Parathyroid adenoma (tissue), 2 donors: ENCODE measurements around the gene RAPGEF6.

Experiments used
- H2AFZ ChIP-seq: fragments of 300-600 bp; sonication (generic); one replicate; pipeline ENCODE4 v1.7.0; 2017; ENCODE audit warnings: antibody characterized with exemption, mild to moderate bottlenecking
- H3K27ac ChIP-seq: fragments of 300-600 bp; sonication (generic); one replicate; pipeline ENCODE4 v1.7.0; 2017
- H3K27me3 ChIP-seq: fragments of 300-600 bp; sonication (generic); one replicate; pipeline ENCODE4 v1.7.0; 2017; ENCODE audit warnings: low read length; ENCODE audit not compliant: control insufficient read depth, insufficient read depth
- H3K36me3 ChIP-seq: fragments of 300-600 bp; sonication (generic); one replicate; pipeline ENCODE4 v1.7.0; 2017; ENCODE audit warnings: low read length; ENCODE audit not compliant: control insufficient read depth, insufficient read depth
- H3K4me1 ChIP-seq: fragments of 300-600 bp; sonication (generic); one replicate; pipeline ENCODE4 v1.7.0; 2017; ENCODE audit warnings: control low read depth
- H3K4me2 ChIP-seq: fragments of 300-600 bp; sonication (generic); one replicate; pipeline ENCODE4 v1.7.0; 2017; ENCODE audit warnings: low read length
- H3K4me3 ChIP-seq: fragments of 300-600 bp; sonication (generic); one replicate; pipeline ENCODE4 v1.7.0; 2017; ENCODE audit warnings: low read depth, low read length
- H3K79me2 ChIP-seq: fragments of 300-600 bp; sonication (generic); one replicate; pipeline ENCODE4 v1.7.0; 2017; ENCODE audit warnings: control low read depth
- H3K9ac ChIP-seq: fragments of 300-600 bp; sonication (generic); one replicate; pipeline ENCODE4 v1.7.0; 2017; ENCODE audit warnings: mild to moderate bottlenecking
- H3K9me3 ChIP-seq: fragments of 300-600 bp; sonication (generic); one replicate; pipeline ENCODE4 v1.7.0; 2017; ENCODE audit warnings: low read length; ENCODE audit not compliant: control insufficient read depth
- CTCF ChIP-seq: fragments of 300-600 bp; sonication (generic); IDR thresholded peaks from one replicate; pipeline ENCODE4 v1.7.0; 2017; ENCODE audit warnings: antibody characterized with exemption, mild to moderate bottlenecking
- donor health status: primary hyperparathyroidism.

The RAPGEF6 gene

GRCh38 chr5:131671409-131671808, 36.4 kb upstream of the RAPGEF6 start:
- Histone ChIP-seq H2AFZ (no peak overlapping the region), H3K4me1 (peaks cover 15% of the 10 kb centered on the region), H3K9ac (no peak overlapping the region), H3K27ac (peak overlapping the region; percentile 61), H3K4me3 (no peak overlapping the region), H3K36me3 (no peaks in the 10 kb centered on the region), H3K4me2 (no peak overlapping the region), H3K79me2 (no peaks in the 10 kb centered on the region), H3K9me3 (no peaks in the 10 kb centered on the region), H3K27me3 (no peaks in the 10 kb centered on the region)
- TF ChIP-seq CTCF, result no peak

- no peak overlapping the region for H3K27ac ChIP-seq
- no peak overlapping the region for H3K9ac ChIP-seq
- TF ChIP-seq CTCF, result no peak
- no peaks in the 10 kb centered on the region for H3K36me3 ChIP-seq
- H3K4me3 ChIP-seq, result no peak overlapping the region
- H3K4me2 ChIP-seq, result no peak overlapping the region
- no peaks in the 10 kb centered on the region for H3K79me2 ChIP-seq
- no peak overlapping the region for H2AFZ ChIP-seq
- H3K27me3 ChIP-seq, result no peaks in the 10 kb centered on the region
- no peaks in the 10 kb centered on the region for H3K9me3 ChIP-seq
- H3K4me1 ChIP-seq, result no peaks in the 10 kb centered on the region
Measured at GRCh38 chr5:131664929-131665328, 29.9 kb upstream of the RAPGEF6 start.

GRCh38 chr5:131661933-131662332, 26.9 kb upstream of the RAPGEF6 start:
- H3K9ac ChIP-seq, result no peak overlapping the region
- H3K4me1 ChIP-seq, result no peaks in the 10 kb centered on the region
- TF ChIP-seq CTCF, result no peak
- H3K36me3 ChIP-seq, result no peaks in the 10 kb centered on the region
- H2AFZ ChIP-seq, result no peak overlapping the region
- H3K4me2 ChIP-seq, result no peak overlapping the region
- no peaks in the 10 kb centered on the region for H3K79me2 ChIP-seq
- H3K27me3 ChIP-seq, result no peaks in the 10 kb centered on the region
- no peak overlapping the region for H3K4me3 ChIP-seq
- H3K27ac ChIP-seq, result no peak overlapping the region
- no peaks in the 10 kb centered on the region for H3K9me3 ChIP-seq

- peaks cover 6% of the 10 kb centered on the region for H3K4me1 ChIP-seq
- TF ChIP-seq CTCF, result no peak
- no peak overlapping the region for H3K4me3 ChIP-seq
- H3K4me2 ChIP-seq, result no peak overlapping the region
- H3K27me3 ChIP-seq, result no peaks in the 10 kb centered on the region
- H3K9ac ChIP-seq, result no peak overlapping the region
- H3K9me3 ChIP-seq, result no peaks in the 10 kb centered on the region
- no peak overlapping the region for H2AFZ ChIP-seq
- no peaks in the 10 kb centered on the region for H3K79me2 ChIP-seq
- H3K27ac ChIP-seq, result no peak overlapping the region
- H3K36me3 ChIP-seq, result no peaks in the 10 kb centered on the region
Measured at GRCh38 chr5:131659841-131660240, 24.8 kb upstream of the RAPGEF6 start.

GRCh38 chr5:131659290-131659689, 24.3 kb upstream of the RAPGEF6 start:
- Histone ChIP-seq H3K79me2 (no peaks in the 10 kb centered on the region), H3K4me1 (peaks cover 6% of the 10 kb centered on the region), H3K4me3 (no peak overlapping the region), H3K27ac (no peak overlapping the region), H3K9me3 (no peaks in the 10 kb centered on the region), H3K27me3 (no peaks in the 10 kb centered on the region), H3K9ac (no peak overlapping the region), H3K36me3 (no peaks in the 10 kb centered on the region), H3K4me2 (no peak overlapping the region), H2AFZ (no peak overlapping the region)
- TF ChIP-seq CTCF, result no peak
